Sigmoid colon (tissue), 7 donors: ENCODE results near the gene SLC8B1. TPM values are rescaled to one million over a fixed set of nuclear protein-coding genes. Genes with fewer than 3 reads are reported as not detected.

Experiments used
- DNase-seq: peaks from one replicate; pipeline ENCODE4 v3.0.0-alpha.2; 2019
- H3K27ac ChIP-seq, 4 donors: fragments of 200-600 bp; sonication (generic); one replicate each; pipeline ENCODE4 v1.5.1; 2016 to 2019; ENCODE audit warnings: mild to moderate bottlenecking in 1 of 4
- H3K27me3 ChIP-seq, 3 donors: fragments of 200-600 bp; sonication (generic); one replicate each; pipeline ENCODE4 v1.5.1; 2019; ENCODE audit warnings: mild to moderate bottlenecking in 1 of 3
- H3K36me3 ChIP-seq, 4 donors: fragments of 200-600 bp; sonication (generic); one replicate each; pipeline ENCODE4 v1.5.1; 2016 to 2019
- H3K4me1 ChIP-seq, 4 donors: fragments of 200-600 bp; sonication (generic); one replicate each; pipeline ENCODE4 v1.5.1; 2017 to 2019
- H3K4me3 ChIP-seq, 4 donors: fragments of 200-600 bp; sonication (generic); one replicate each; pipeline ENCODE4 v1.5.1; 2017 to 2019; ENCODE audit warnings: mild to moderate bottlenecking in 2 of 4, moderate library complexity in 1 of 4
- H3K9me3 ChIP-seq, 4 donors: fragments of 200-600 bp in 3 of 4; sonication (generic) in 3 of 4; one replicate each; pipeline versions ENCODE4 v1.5.1 to v1.6.1; 2013 to 2019
- EP300 ChIP-seq, 4 donors: sonication (generic); formaldehyde crosslinking; IDR thresholded peaks; one replicate each; pipeline ENCODE4 v1.6.1; 2017; ENCODE audit warnings: antibody characterized with exemption in 4 of 4
- POLR2A ChIP-seq, 2 donors: fragments of 450-650 bp; IDR thresholded peaks; one replicate each; pipeline ENCODE4 v1.6.1; 2016; ENCODE audit warnings: antibody characterized with exemption in 2 of 2, mild to moderate bottlenecking in 2 of 2, moderate library complexity in 2 of 2
- POLR2AphosphoS5 ChIP-seq, 4 donors: sonication (generic); formaldehyde crosslinking; IDR thresholded peaks; one replicate each; pipeline ENCODE4 v1.6.1; 2017; ENCODE audit warnings: antibody characterized with exemption in 4 of 4
- WGBS, 2 donors: extraction: QIAGEN DNeasy Blood & Tissue Kit; methylation state at CpG; one replicate each; pipeline ENCODE4 v1.1.7; 2013; 5-methylcytosine and 5-hydroxymethylcytosine counted together
- intact Hi-C: fragments of 100-400 bp; cut with DNase I; formaldehyde crosslinking; loops from one replicate; pipeline ENCODE4 v1.15.1; 2023
- polyA plus RNA-seq, 3 donors: library from polyadenylated mRNA; stranded (reverse); fragments of 200-250 nt; gene quantifications; one replicate each; pipeline ENCODE4 v1.2.3, GENCODE V29; 2013
- total RNA-seq, 4 donors: library from RNA; depleted of rRNA; stranded (reverse); fragments of >200 nt; gene quantifications; one replicate each; pipeline ENCODE4 v1.1.0, GENCODE V29; 2016
- TF ChIP-seq, protein P1 (sequence below), 4 experiments: fragments of 450-650 bp in 3 of 4; fragments of 200-600 bp in 1 of 4; IDR thresholded peaks; one replicate each; pipeline ENCODE4 v1.5.1; 2016 to 2019; ENCODE audit warnings: antibody characterized with exemption in 4 of 4, mild to moderate bottlenecking in 3 of 4, moderate library complexity in 2 of 4
- donor health status: healthy with polysubstance abuse.
- donor health status: Bipolar disorder and iron deficiency.
- donor health status: healthy.

Gene SLC8B1
- total and polyA plus RNA-seq, 7 donors: 8.4 to 38.5 (median 17.1) TPM

DNA sequence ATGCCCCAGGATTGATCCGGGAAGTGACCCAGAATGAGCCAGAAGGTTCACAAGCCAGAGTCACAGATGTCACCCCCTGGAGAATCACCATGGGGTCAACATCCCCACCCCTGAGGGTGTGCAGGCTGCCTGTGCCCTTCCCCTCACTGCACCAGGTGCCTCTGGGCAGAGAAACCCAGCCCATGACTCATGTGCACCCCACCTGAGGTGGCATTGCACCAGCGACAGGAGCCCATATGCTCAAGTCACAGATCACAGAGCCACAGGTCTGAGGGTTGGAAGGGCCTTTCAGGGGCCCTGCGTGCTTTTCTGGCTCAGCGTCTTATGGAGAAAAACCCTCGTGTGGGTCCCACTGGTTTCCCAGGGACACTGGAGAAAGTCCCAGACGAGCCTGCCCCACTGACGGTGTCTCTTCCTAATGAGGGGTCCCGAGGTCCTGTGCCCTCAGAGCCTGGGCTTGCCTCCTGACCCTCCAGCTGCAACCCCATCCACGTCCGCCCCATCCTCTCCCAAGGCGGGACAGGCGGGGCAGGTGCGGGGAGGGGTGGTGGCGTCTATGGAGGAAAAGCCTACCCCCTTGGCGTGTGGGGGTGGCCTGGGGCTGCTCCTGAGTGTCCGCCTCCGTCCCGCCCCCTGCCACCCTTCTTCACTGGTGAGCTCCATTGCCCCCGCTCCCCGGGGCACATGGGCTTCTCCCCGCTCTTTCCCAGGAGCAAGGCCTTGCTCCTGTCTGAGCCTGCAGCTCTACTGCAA, 47.6 kb downstream of the SLC8B1 start:
- 93 to 97% methylated on average over 21 of the region's 21 CpGs for WGBS, 2 donors
- Histone ChIP-seq H3K36me3 (peaks cover 16 to 92% (median 39%) of the 10 kb centered on the region in 4 donors), H3K27ac (no peak overlapping the region), H3K4me1 (no peaks in the 10 kb centered on the region), H3K27me3 (no peaks in the 10 kb centered on the region), H3K9me3 (no peaks in the 10 kb centered on the region), H3K4me3 (no peak overlapping the region)
- intact Hi-C loops: no loop called here
- DNase-seq: no peak
- TF ChIP-seq EP300 (IDR thresholded peaks at IDR 0.05): no peak

DNA sequence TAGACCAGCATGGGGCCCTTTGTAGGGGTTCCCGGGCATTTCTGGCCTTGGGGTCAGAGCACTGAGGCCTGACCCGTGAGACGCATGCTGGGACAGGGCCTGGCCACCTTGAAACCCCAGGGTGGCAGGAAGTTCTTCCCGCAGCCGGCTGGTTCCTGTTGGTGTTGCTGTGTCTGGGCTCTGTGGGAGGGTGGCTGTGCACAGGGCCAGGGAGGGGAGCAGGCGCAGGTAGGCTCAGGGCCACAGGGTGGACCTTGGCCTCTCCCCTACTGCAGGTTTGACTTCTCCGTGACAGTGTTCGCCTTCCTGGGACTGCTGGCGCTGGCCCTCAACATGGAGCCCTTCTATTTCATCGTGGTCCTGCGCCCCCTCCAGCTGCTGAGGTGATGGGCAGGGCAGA, 48.2 kb downstream of the SLC8B1 start:
- no peak overlapping the region for H3K27ac ChIP-seq
- H3K4me3 ChIP-seq: no peak overlapping the region
- 86 to 93% methylated on average over 11 of the region's 11 CpGs for WGBS, 2 donors
- no peaks in the 10 kb centered on the region for H3K4me1 ChIP-seq
- H3K27me3 ChIP-seq: no peaks in the 10 kb centered on the region
- DNase-seq: no peak
- TF ChIP-seq POLR2A (IDR thresholded peaks at IDR 0.05) (no peak), POLR2AphosphoS5 (IDR thresholded peaks at IDR 0.05) (no peak), EP300 (IDR thresholded peaks at IDR 0.05) (no peak)
- TF ChIP-seq, protein P1, sequence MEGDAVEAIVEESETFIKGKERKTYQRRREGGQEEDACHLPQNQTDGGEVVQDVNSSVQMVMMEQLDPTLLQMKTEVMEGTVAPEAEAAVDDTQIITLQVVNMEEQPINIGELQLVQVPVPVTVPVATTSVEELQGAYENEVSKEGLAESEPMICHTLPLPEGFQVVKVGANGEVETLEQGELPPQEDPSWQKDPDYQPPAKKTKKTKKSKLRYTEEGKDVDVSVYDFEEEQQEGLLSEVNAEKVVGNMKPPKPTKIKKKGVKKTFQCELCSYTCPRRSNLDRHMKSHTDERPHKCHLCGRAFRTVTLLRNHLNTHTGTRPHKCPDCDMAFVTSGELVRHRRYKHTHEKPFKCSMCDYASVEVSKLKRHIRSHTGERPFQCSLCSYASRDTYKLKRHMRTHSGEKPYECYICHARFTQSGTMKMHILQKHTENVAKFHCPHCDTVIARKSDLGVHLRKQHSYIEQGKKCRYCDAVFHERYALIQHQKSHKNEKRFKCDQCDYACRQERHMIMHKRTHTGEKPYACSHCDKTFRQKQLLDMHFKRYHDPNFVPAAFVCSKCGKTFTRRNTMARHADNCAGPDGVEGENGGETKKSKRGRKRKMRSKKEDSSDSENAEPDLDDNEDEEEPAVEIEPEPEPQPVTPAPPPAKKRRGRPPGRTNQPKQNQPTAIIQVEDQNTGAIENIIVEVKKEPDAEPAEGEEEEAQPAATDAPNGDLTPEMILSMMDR (IDR thresholded peaks at IDR 0.05): no peak
- peaks cover 14 to 85% (median 34%) of the 10 kb centered on the region in 4 donors for H3K36me3 ChIP-seq
- intact Hi-C loops: no loop called here
- no peaks in the 10 kb centered on the region for H3K9me3 ChIP-seq

DNA sequence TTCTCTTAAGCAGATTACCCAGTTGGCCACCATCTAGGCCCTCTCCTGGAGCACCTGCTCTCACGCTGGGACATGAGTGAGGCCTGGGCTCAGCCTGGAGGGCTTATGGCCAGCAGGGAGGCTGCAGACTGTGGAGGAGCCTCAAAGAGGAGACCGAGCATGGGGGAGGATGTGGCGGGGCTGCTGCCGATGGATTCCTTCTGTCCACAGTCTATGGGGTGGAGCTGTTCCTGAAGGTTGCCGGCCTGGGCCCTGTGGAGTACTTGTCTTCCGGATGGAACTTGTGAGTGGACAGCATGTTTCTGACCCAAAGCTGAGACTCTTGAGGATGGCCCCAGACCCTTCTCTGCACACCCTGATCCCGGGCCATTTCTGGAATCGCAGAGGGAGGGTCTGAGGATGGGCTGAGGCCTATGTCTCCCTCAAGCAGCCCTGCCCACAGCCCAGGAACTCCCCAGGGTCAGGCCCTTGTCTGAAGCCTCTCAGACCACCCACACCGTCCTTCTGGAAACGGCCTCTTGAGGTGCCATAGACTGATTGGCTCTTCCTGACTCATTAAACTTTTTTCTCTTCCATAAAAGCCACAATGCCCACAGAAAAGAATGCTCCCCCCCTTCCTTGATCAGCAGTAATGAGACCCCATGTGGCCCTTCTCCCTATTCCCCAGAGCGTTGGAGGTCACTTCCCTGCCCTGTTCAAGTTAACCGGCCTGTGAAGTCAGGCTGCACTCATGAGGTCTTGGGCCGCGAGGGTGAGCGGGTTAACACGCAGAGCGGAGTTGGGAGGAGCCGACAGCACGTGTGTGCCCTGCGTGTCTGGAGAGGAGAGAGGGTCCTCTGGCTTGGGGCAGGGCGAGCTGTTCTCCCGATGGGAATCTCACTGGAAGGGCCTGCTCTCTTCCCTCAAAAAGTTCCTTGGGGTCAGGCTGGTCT, 49.0 kb downstream of the SLC8B1 start:
- WGBS, 2 donors: 88 to 92% methylated on average over 22 of the region's 22 CpGs
- no peak for DNase-seq
- intact Hi-C loops: no loop called here

DNA sequence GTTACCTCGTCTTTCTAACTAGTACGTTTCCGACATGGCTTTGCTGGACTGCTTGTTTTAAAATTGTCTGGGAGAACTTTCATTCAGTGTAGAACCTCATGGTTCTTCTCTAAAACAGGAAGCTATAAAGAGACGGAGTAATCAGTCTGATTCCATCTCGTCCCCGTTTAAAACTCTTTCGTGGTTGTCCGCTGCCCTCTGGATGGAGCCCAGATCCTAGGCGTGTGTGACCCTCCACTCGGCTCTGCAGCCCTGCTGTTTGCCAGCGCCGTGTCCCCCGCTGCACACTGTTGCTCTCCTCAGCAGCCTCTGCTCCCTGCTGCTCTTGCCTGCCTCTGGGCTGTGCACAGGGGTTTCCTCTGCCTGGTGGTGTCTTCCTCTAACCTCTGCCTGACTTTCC, 50.2 kb downstream of the SLC8B1 start:
- Histone ChIP-seq H3K27ac (no peak overlapping the region), H3K9me3 (no peaks in the 10 kb centered on the region), H3K27me3 (no peaks in the 10 kb centered on the region), H3K4me1 (no peaks in the 10 kb centered on the region), H3K36me3 (peaks cover 11 to 85% (median 21%) of the 10 kb centered on the region in 4 donors), H3K4me3 (no peak overlapping the region)
- TF ChIP-seq, protein P1 (IDR thresholded peaks at IDR 0.05): no peak
- TF ChIP-seq POLR2A (IDR thresholded peaks at IDR 0.05): no peak
- no peak for TF ChIP-seq POLR2AphosphoS5 (IDR thresholded peaks at IDR 0.05)
- no peak for TF ChIP-seq EP300 (IDR thresholded peaks at IDR 0.05)
- no peak for DNase-seq
- intact Hi-C loops: no loop called here
- 89 to 93% methylated on average over 13 of the region's 13 CpGs for WGBS, 2 donors

More for the DNA sequence above, 49.0 kb downstream of the SLC8B1 start:
- Histone ChIP-seq H3K9me3 (no peaks in the 10 kb centered on the region), H3K27me3 (no peaks in the 10 kb centered on the region), H3K4me1 (no peaks in the 10 kb centered on the region), H3K4me3 (no peak overlapping the region), H3K27ac (no peak overlapping the region), H3K36me3 (peaks cover 14 to 85% (median 30%) of the 10 kb centered on the region in 4 donors)
- TF ChIP-seq POLR2AphosphoS5 (IDR thresholded peaks at IDR 0.05) (no peak), EP300 (IDR thresholded peaks at IDR 0.05) (no peak), POLR2A (IDR thresholded peaks at IDR 0.05) (no peak)
- TF ChIP-seq, protein P1 (IDR thresholded peaks at IDR 0.05): no peak

DNA sequence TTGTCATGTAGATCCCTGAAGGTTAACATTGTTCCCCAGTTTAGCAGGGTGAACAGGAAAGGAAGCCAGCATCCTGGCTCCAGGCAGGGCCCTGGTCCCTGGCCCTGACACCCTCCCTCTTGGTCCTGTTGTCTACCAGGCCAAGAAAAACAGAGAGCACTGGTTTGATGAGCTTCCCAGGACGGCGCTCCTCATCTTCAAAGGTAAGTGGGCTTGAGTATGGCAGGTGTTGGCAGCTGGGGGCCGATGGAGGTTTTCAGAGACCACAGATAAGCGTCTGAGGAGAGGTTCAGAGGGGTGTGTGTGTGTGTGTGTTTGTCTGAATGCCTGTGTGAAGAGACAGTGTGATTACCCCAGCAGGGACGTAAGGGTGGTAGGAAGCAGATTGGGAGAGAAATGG, 56.3 kb downstream of the SLC8B1 start:
- peaks cover 0 to under 1% (median 0%) of the 10 kb centered on the region in 4 donors for H3K4me1 ChIP-seq
- TF ChIP-seq EP300 (IDR thresholded peaks at IDR 0.05): no peak
- TF ChIP-seq POLR2A (IDR thresholded peaks at IDR 0.05): no peak
- TF ChIP-seq POLR2AphosphoS5 (IDR thresholded peaks at IDR 0.05): no peak
- H3K9me3 ChIP-seq: no peaks in the 10 kb centered on the region
- no peak overlapping the region for H3K27ac ChIP-seq
- intact Hi-C loops: no loop called here
- no peak overlapping the region for H3K4me3 ChIP-seq
- peak; percentile 42 for DNase-seq
- no peaks in the 10 kb centered on the region for H3K27me3 ChIP-seq
- 82 to 88% methylated on average over 5 of the region's 5 CpGs for WGBS, 2 donors
- peaks cover 8 to 79% (median 23%) of the 10 kb centered on the region in 4 donors for H3K36me3 ChIP-seq
